Hepatocyte (in vitro differentiated cells): ENCODE measurements around the gene TTC9.

Experiments
- EZH2 ChIP-seq: fragments of 200-600 bp; sonication (generic); IDR thresholded peaks from 2 replicates; pipeline ENCODE4 v1.6.1; 2016; ENCODE audit warnings: antibody characterized with exemption, mild to moderate bottlenecking, borderline replicate concordance
- TF ChIP-seq, protein P1 (sequence below): fragments of 200-600 bp; sonication (generic); IDR thresholded peaks from 2 replicates; pipeline ENCODE4 v1.5.1; 2016; ENCODE audit warnings: antibody characterized with exemption, mild to moderate bottlenecking; ENCODE audit not compliant: poor library complexity

DNA sequence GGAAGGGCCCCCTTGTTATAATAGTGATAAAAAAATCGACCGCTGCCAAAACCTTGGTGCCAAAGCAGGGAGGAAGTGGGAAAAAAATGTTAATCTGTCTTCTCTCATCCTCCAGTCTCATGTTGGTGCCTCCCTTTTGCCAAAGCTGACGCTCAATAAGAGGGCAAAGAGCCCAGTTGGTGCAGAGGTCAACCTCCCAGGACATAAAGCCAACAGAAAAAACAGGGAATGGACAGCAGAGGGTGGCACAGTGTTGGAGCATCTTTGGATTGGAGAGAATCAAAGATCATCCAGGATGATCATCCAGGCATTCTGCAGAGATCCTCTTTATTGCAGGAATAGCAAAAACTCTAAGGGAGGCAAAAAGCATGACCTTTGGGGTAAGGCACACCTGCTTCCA, 9.8 kb upstream of the TTC9 start:
- TF ChIP-seq, protein P1, sequence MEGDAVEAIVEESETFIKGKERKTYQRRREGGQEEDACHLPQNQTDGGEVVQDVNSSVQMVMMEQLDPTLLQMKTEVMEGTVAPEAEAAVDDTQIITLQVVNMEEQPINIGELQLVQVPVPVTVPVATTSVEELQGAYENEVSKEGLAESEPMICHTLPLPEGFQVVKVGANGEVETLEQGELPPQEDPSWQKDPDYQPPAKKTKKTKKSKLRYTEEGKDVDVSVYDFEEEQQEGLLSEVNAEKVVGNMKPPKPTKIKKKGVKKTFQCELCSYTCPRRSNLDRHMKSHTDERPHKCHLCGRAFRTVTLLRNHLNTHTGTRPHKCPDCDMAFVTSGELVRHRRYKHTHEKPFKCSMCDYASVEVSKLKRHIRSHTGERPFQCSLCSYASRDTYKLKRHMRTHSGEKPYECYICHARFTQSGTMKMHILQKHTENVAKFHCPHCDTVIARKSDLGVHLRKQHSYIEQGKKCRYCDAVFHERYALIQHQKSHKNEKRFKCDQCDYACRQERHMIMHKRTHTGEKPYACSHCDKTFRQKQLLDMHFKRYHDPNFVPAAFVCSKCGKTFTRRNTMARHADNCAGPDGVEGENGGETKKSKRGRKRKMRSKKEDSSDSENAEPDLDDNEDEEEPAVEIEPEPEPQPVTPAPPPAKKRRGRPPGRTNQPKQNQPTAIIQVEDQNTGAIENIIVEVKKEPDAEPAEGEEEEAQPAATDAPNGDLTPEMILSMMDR = no peak
- no peak for TF ChIP-seq EZH2
